ENCODE measurements around the gene INSYN1. TPM values are rescaled to one million over a fixed set of nuclear protein-coding genes. Genes with fewer than 3 reads are reported as not detected.

INSYN1 gene
- total and polyA plus RNA-seq, 2 of the 13 experiments (the other 11 are each of a cell fraction or from before 2014, with no cell fraction given) = not detected

DNA sequence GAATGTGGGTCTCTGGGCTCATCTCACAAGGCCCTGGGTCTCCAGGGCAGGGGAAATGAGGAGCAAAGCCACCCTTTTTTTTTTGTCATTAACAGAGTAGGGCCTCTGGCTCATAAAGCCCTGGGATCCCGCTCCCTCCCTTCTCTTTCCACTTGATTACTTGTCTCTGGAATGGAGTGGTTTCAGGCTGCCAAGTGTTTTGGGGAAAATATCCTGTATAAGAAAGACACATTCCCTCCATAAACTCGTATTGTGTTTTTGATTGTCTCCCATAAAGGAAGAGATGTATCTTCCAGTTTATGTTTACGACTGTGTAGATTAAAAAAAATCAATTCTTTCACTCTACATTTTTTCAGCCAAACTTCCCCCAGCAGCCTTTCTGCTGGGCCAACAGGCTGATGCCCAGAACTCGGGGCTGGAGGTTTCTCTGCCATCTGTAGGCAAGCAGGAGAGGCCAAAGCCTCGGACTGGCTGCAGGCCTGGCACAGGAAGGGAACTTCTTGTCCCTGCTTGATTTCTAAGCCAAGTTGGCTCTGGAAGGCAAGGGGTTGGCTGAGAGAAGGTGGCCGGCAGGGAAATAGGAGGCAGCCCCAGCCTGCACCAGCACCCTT is 49.4 kb upstream of the INSYN1 start:
- H3K4me1 ChIP-seq (ENCODE audit: insufficient read depth, low read length) = peaks cover 38% of the 10 kb centered on the region
- in situ Hi-C loops (cut with HindIII; ENCODE audit: extremely low pct_ligation_motif_present, low pct_unique_long_range_greater_than_20kb) (no loop called here), intact Hi-C loops (cut with micrococcal nuclease; ENCODE audit: unreplicated experiment) (no loop called here)
- FAIRE-seq (no peak), ATAC-seq (no peak), DNase-seq (ENCODE audit: low spot score) (no peak)
- ChIA-PET CTCF (ENCODE audit: low intra/inter-chr PET ratio, low total read pairs) (no interaction called here), POLR2A (no interaction called here)
- H4K20me1 ChIP-seq (ENCODE audit: insufficient read depth, low read length) = no peaks in the 10 kb centered on the region
- TF ChIP-seq, protein P1, sequence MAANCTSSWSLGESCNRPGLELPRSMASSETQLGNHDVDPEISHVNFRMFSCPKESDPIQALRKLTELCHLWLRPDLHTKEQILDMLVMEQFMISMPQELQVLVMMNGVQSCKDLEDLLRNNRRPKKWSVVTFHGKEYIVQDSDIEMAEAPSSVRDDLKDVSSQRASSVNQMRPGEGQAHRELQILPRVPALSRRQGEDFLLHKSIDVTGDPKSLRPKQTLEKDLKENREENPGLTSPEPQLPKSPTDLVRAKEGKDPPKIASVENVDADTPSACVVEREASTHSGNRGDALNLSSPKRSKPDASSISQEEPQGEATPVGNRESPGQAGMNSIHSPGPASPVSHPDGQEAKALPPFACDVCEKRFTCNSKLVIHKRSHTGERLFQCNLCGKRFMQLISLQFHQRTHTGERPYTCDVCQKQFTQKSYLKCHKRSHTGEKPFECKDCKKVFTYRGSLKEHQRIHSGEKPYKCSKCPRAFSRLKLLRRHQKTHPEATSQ (CRISPR knock-in tag; IDR thresholded peaks at IDR 0.05; ENCODE audit: borderline replicate concordance) = no peak
- no peak for TF ChIP-seq AHR (CRISPR knock-in tag; IDR thresholded peaks at IDR 0.05)
- no TSS peak for BruUV-seq (replicated peaks)
- WGBS (ENCODE audit: low lambda C conversion rate) = 28% methylated on average over 6 of the region's 6 CpGs
- H3K4me3 ChIP-seq (replicated peaks in 1 of 3; ENCODE audit: insufficient read depth in 1 of 3, low read depth in 2 of 3, low read length in 3 of 3) = no peak overlapping the region
- no peaks in the 10 kb centered on the region for H3K36me3 ChIP-seq (replicated peaks in 1 of 2; ENCODE audit: control insufficient read depth in 1 of 2, insufficient read depth in 2 of 2, low read length in 2 of 2)
- no peak overlapping the region for H2AFZ ChIP-seq (ENCODE audit: low read length)
- no peak overlapping the region for H3K27ac ChIP-seq (ENCODE audit: extremely low read length, insufficient read depth, low read length)
- no peak overlapping the region for H3K4me2 ChIP-seq (ENCODE audit: low read depth, low read length)
- H3K9ac ChIP-seq (ENCODE audit: insufficient read depth, low read depth, low read length) = no peak overlapping the region
- no peaks in the 10 kb centered on the region for H3K79me2 ChIP-seq (ENCODE audit: insufficient read depth, low read length)
- no peaks in the 10 kb centered on the region for H3K9me3 ChIP-seq (ENCODE audit: low read length)
- H3K27me3 ChIP-seq (ENCODE audit: control insufficient read depth in 1 of 2, insufficient read depth in 2 of 2, low read length in 2 of 2) = peaks cover 5 to 15% of the 10 kb centered on the region in 2 experiments; a peak in 3 of 5 replicates

DNA sequence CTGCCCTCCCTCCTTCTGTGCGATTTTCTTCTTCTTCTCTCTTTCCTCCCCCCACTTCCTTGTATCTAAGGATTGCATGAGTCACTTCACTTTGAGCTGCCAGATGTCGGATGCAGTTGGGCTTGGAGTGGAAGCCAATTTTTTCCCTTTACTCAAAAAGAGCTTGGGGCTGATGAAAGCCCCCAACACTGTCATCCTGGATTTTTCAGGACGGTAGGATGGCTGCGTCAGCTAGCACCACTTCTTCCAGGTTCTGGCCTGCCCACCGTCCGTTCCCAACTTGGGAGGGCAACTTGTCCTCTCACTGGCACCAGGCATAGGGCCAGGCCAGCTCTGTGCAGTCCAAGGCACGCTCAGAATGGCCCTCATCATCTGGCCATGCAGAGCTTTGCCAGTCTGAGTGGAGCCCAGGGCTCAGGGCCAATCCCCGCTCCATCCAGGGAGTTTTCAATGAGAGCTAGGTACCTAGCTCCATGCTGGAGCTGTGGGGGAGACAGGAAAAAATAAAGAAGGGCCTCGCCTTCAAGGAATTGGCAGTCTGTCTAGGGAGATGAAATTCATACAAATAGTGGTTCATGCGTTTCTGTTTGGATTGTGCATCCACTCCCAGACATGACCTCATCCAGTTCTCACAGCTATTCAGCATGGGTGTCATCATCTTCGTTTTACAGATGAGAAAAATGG is 47.7 kb upstream of the INSYN1 start:
- ATAC-seq (no peak), FAIRE-seq (no peak)
- TF ChIP-seq MEIS2 (CRISPR knock-in tag; IDR thresholded peaks at IDR 0.05) (no peak), PLRG1 (conservative IDR thresholded peaks at IDR 0.05) (no peak), SP4 (CRISPR knock-in tag; IDR thresholded peaks at IDR 0.05) (no peak)
- TF ChIP-seq, protein P2, sequence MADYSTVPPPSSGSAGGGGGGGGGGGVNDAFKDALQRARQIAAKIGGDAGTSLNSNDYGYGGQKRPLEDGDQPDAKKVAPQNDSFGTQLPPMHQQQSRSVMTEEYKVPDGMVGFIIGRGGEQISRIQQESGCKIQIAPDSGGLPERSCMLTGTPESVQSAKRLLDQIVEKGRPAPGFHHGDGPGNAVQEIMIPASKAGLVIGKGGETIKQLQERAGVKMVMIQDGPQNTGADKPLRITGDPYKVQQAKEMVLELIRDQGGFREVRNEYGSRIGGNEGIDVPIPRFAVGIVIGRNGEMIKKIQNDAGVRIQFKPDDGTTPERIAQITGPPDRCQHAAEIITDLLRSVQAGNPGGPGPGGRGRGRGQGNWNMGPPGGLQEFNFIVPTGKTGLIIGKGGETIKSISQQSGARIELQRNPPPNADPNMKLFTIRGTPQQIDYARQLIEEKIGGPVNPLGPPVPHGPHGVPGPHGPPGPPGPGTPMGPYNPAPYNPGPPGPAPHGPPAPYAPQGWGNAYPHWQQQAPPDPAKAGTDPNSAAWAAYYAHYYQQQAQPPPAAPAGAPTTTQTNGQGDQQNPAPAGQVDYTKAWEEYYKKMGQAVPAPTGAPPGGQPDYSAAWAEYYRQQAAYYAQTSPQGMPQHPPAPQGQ (CRISPR knock-in tag; IDR thresholded peaks at IDR 0.05; ENCODE audit: borderline replicate concordance) = no peak
- TF ChIP-seq, protein P3, sequence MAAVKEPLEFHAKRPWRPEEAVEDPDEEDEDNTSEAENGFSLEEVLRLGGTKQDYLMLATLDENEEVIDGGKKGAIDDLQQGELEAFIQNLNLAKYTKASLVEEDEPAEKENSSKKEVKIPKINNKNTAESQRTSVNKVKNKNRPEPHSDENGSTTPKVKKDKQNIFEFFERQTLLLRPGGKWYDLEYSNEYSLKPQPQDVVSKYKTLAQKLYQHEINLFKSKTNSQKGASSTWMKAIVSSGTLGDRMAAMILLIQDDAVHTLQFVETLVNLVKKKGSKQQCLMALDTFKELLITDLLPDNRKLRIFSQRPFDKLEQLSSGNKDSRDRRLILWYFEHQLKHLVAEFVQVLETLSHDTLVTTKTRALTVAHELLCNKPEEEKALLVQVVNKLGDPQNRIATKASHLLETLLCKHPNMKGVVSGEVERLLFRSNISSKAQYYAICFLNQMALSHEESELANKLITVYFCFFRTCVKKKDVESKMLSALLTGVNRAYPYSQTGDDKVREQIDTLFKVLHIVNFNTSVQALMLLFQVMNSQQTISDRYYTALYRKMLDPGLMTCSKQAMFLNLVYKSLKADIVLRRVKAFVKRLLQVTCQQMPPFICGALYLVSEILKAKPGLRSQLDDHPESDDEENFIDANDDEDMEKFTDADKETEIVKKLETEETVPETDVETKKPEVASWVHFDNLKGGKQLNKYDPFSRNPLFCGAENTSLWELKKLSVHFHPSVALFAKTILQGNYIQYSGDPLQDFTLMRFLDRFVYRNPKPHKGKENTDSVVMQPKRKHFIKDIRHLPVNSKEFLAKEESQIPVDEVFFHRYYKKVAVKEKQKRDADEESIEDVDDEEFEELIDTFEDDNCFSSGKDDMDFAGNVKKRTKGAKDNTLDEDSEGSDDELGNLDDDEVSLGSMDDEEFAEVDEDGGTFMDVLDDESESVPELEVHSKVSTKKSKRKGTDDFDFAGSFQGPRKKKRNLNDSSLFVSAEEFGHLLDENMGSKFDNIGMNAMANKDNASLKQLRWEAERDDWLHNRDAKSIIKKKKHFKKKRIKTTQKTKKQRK (IDR thresholded peaks at IDR 0.05; ENCODE audit: low read length) = no peak
- TF ChIP-seq, protein P4, sequence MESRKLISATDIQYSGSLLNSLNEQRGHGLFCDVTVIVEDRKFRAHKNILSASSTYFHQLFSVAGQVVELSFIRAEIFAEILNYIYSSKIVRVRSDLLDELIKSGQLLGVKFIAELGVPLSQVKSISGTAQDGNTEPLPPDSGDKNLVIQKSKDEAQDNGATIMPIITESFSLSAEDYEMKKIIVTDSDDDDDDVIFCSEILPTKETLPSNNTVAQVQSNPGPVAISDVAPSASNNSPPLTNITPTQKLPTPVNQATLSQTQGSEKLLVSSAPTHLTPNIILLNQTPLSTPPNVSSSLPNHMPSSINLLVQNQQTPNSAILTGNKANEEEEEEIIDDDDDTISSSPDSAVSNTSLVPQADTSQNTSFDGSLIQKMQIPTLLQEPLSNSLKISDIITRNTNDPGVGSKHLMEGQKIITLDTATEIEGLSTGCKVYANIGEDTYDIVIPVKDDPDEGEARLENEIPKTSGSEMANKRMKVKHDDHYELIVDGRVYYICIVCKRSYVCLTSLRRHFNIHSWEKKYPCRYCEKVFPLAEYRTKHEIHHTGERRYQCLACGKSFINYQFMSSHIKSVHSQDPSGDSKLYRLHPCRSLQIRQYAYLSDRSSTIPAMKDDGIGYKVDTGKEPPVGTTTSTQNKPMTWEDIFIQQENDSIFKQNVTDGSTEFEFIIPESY (CRISPR knock-in tag; IDR thresholded peaks at IDR 0.05) = no peak

More for the DNA sequence above, 47.7 kb upstream of the INSYN1 start:
- DNase-seq (ENCODE audit: low spot score) = no peak
- H3K79me2 ChIP-seq (ENCODE audit: insufficient read depth, low read length) = no peaks in the 10 kb centered on the region
- H3K27ac ChIP-seq (ENCODE audit: extremely low read length, insufficient read depth, low read length) = no peak overlapping the region
- in situ Hi-C loops (cut with HindIII; ENCODE audit: extremely low pct_ligation_motif_present, low pct_unique_long_range_greater_than_20kb) = no loop called here
- intact Hi-C loops (cut with micrococcal nuclease; ENCODE audit: unreplicated experiment) = no loop called here
- no peak overlapping the region for H2AFZ ChIP-seq (ENCODE audit: low read length)
- H4K20me1 ChIP-seq (ENCODE audit: insufficient read depth, low read length) = no peaks in the 10 kb centered on the region
- WGBS (ENCODE audit: low lambda C conversion rate) = 45% methylated on average over 9 of the region's 11 CpGs
- no peak overlapping the region for H3K4me3 ChIP-seq (replicated peaks in 1 of 3; ENCODE audit: insufficient read depth in 1 of 3, low read depth in 2 of 3, low read length in 3 of 3)
- peaks cover 7 to 22% of the 10 kb centered on the region in 2 experiments; a peak in 3 of 5 replicates for H3K27me3 ChIP-seq (ENCODE audit: control insufficient read depth in 1 of 2, insufficient read depth in 2 of 2, low read length in 2 of 2)
- no peak overlapping the region for H3K4me2 ChIP-seq (ENCODE audit: low read depth, low read length)
- ChIA-PET CTCF (ENCODE audit: low intra/inter-chr PET ratio, low total read pairs) (no interaction called here), POLR2A (no interaction called here)
- peaks cover 21% of the 10 kb centered on the region for H3K4me1 ChIP-seq (ENCODE audit: insufficient read depth, low read length)
- H3K36me3 ChIP-seq (replicated peaks in 1 of 2; ENCODE audit: control insufficient read depth in 1 of 2, insufficient read depth in 2 of 2, low read length in 2 of 2) = no peaks in the 10 kb centered on the region
- no TSS peak for BruUV-seq (replicated peaks)
- no peaks in the 10 kb centered on the region for H3K9me3 ChIP-seq (ENCODE audit: low read length)
- H3K9ac ChIP-seq (ENCODE audit: insufficient read depth, low read depth, low read length) = no peak overlapping the region

Data from HepG2 (cell line).